Spleen (tissue), 11 donors: Measurements from ENCODE around the gene ZNF217. TPM values are rescaled to one million over a fixed set of nuclear protein-coding genes. Genes with fewer than 3 reads are reported as not detected.
"Not testable (repeated sequence)": the region's sequence is repeated elsewhere in the genome, so short reads cannot be mapped to it uniquely, and the experiment has no call there.

Source experiments
- DNase-seq: peaks from one replicate; pipeline ENCODE4 v3.0.0-alpha.2; 2020
- H3K27ac ChIP-seq, 8 donors: fragments of 200-600 bp; sonication (generic) in 7 of 8; 1 replicate in 4 of 8; 2 replicates in 4 of 8; pipeline versions ENCODE4 v1.5.0 to v1.8.0; 2016 to 2021; ENCODE audit warnings: inconsistent platforms in 4 of 8, mild to moderate bottlenecking in 4 of 8, moderate library complexity in 1 of 8
- H3K27me3 ChIP-seq, 7 donors: fragments of 200-600 bp; sonication (generic) in 6 of 7; replicated peaks in 1 of 7; 1 replicate in 4 of 7; 2 replicates in 3 of 7; pipeline versions ENCODE4 v1.5.0 to v1.8.0; 2016 to 2021; ENCODE audit warnings: inconsistent platforms in 3 of 7, mild to moderate bottlenecking in 1 of 7
- H3K36me3 ChIP-seq, 6 donors: fragments of 200-600 bp; sonication (generic) in 5 of 6; 1 replicate in 4 of 6; 2 replicates in 2 of 6; pipeline versions ENCODE4 v1.5.0 to v1.8.0; 2016 to 2021; ENCODE audit warnings: inconsistent platforms in 2 of 6
- H3K4me1 ChIP-seq, 6 donors: fragments of 200-600 bp; sonication (generic) in 5 of 6; 1 replicate in 3 of 6; 2 replicates in 3 of 6; pipeline versions ENCODE4 v1.5.0 to v1.8.0; 2016 to 2021; ENCODE audit warnings: inconsistent platforms in 3 of 6
- H3K4me3 ChIP-seq, 8 donors: fragments of 200-600 bp; sonication (generic) in 7 of 8; 1 replicate in 4 of 8; 2 replicates in 4 of 8; pipeline versions ENCODE4 v1.5.0 to v1.8.0; 2016 to 2021; ENCODE audit warnings: inconsistent platforms in 4 of 8, mild to moderate bottlenecking in 4 of 8, moderate library complexity in 2 of 8
- H3K9me3 ChIP-seq, 8 donors: fragments of 200-600 bp; sonication (generic) in 7 of 8; 1 replicate in 4 of 8; 2 replicates in 4 of 8; pipeline versions ENCODE4 v1.5.0 to v1.8.0; 2016 to 2021; ENCODE audit warnings: inconsistent platforms in 4 of 8
- CTCF ChIP-seq, 11 experiments: fragments of 200-600 bp in 7 of 11; fragments of 450-650 bp in 4 of 11; sonication (generic) in 4 of 11; IDR thresholded peaks in 8 of 11; conservative IDR thresholded peaks in 3 of 11; 1 replicate in 7 of 11; 2 replicates in 4 of 11; pipeline versions ENCODE4 v1.4.0 to v1.8.0; 2016 to 2021; ENCODE audit warnings: antibody characterized with exemption in 11 of 11, inconsistent platforms in 4 of 11, mild to moderate bottlenecking in 1 of 11
- POLR2A ChIP-seq, 3 donors: fragments of 450-650 bp; IDR thresholded peaks; one replicate each; pipeline ENCODE4 v1.5.1; 2017; ENCODE audit warnings: antibody characterized with exemption in 3 of 3, mild to moderate bottlenecking in 1 of 3
- POLR2AphosphoS5 ChIP-seq, 3 donors: sonication (generic); formaldehyde crosslinking; IDR thresholded peaks; one replicate each; pipeline ENCODE4 v1.5.1; 2017; ENCODE audit warnings: antibody characterized with exemption in 3 of 3
- WGBS, 5 donors: extraction: QIAGEN DNeasy Blood & Tissue Kit in 3 of 5; methylation state at CpG; one replicate each; pipeline versions ENCODE4 v1.1.5 to v1.1.7; 2013 to 2018; 5-methylcytosine and 5-hydroxymethylcytosine counted together
- intact Hi-C: fragments of 100-400 bp; cut with DNase I; formaldehyde crosslinking; loops from one replicate; pipeline ENCODE4 v1.15.0; 2023; ENCODE audit warnings: low total_unique reads
- polyA plus RNA-seq, 3 donors: library from polyadenylated mRNA; stranded (reverse); fragments of 200-250 nt; gene quantifications; one replicate each; pipeline ENCODE4 v1.2.1, GENCODE V29; 2013
- total RNA-seq, 7 donors: library from RNA; depleted of rRNA in 3 of 7; stranded (reverse); fragments of >200 nt in 3 of 7; fragmentation: NEBNext Ultra II Directional in 4 of 7; extraction: Animal tissue kit (Norgen Biotek cat#: 25700) in 4 of 7; gene quantifications; one replicate each; pipeline versions ENCODE4 v1.1.0 to v1.2.1, GENCODE V29; 2016 to 2021
- donor health status: healthy with polysubstance abuse.
- donor health status: DM: no; HTN: no; CAD: no; lungs with moderate emphysema.
- donor health status: DM: no; HTN: no; CAD: no.
- donor health status: Bipolar disorder and iron deficiency.
- donor health status: healthy.
- donor health status: DM: no; HTN: no; CAD: no.
- donor health status: DM: yes; HTN: yes; CAD: no.

Gene ZNF217
- total and polyA plus RNA-seq, 10 donors: 15.1 to 90.1 (median 74.1) TPM

- TF ChIP-seq POLR2AphosphoS5 (IDR thresholded peaks at IDR 0.05): no peak
- no peak for TF ChIP-seq CTCF (IDR thresholded peaks at IDR 0.05 in 8 of 11, conservative IDR thresholded peaks at IDR 0.05 in 3 of 11)
- no peak for TF ChIP-seq POLR2A (IDR thresholded peaks at IDR 0.05)
- 69 to 81% (median 75%) methylated on average over 11 of the region's 11 CpGs for WGBS, 5 donors
- H3K27me3 ChIP-seq: no peaks in the 10 kb centered on the region
These were observed 43.1 kb downstream of the ZNF217 start for GRCh38 chr20:53550280-53551187.

GRCh38 chr20:53547664-53548239 is 45.9 kb downstream of the ZNF217 start:
- Histone ChIP-seq H3K36me3 (no peaks in the 10 kb centered on the region), H3K4me1 (peaks cover 0 to 7% (median 0%) of the 10 kb centered on the region in 6 donors), H3K27ac (no peak overlapping the region), H3K4me3 (no peak overlapping the region), H3K9me3 (no peaks in the 10 kb centered on the region), H3K27me3 (no peaks in the 10 kb centered on the region)
- no peak for DNase-seq
- 31 to 43% (median 36%) methylated on average over 7 of the region's 7 CpGs for WGBS, 5 donors
- intact Hi-C loops: no loop called here
- TF ChIP-seq CTCF (IDR thresholded peaks at IDR 0.05 in 8 of 11, conservative IDR thresholded peaks at IDR 0.05 in 3 of 11) (peak in 10 of 11 experiments; percentile 20 to 72 (median 60)), POLR2A (IDR thresholded peaks at IDR 0.05) (no peak), POLR2AphosphoS5 (IDR thresholded peaks at IDR 0.05) (no peak)

More at GRCh38 chr20:53550280-53551187, 43.1 kb downstream of the ZNF217 start:
- H3K36me3 ChIP-seq: no peaks in the 10 kb centered on the region
- H3K4me3 ChIP-seq: no peak overlapping the region
- H3K27ac ChIP-seq: no peak overlapping the region
- DNase-seq: no peak
- intact Hi-C loops: no loop called here
- no peaks in the 10 kb centered on the region for H3K9me3 ChIP-seq
- H3K4me1 ChIP-seq: peaks cover 0 to 7% (median 0%) of the 10 kb centered on the region in 6 donors

- Histone ChIP-seq H3K4me3 (no peak overlapping the region), H3K27me3 (no peaks in the 10 kb centered on the region), H3K36me3 (no peaks in the 10 kb centered on the region), H3K4me1 (no peaks in the 10 kb centered on the region), H3K27ac (no peak overlapping the region), H3K9me3 (no peaks in the 10 kb centered on the region)
- no peak for TF ChIP-seq POLR2A (IDR thresholded peaks at IDR 0.05)
- no peak for TF ChIP-seq CTCF (IDR thresholded peaks at IDR 0.05 in 8 of 11, conservative IDR thresholded peaks at IDR 0.05 in 3 of 11)
- no peak for TF ChIP-seq POLR2AphosphoS5 (IDR thresholded peaks at IDR 0.05)
- intact Hi-C loops: no loop called here
- WGBS, 5 donors: 48 to 75% (median 62%) methylated on average over 4 of the region's 4 CpGs
- DNase-seq: no peak
These were observed 54.1 kb downstream of the ZNF217 start for GRCh38 chr20:53539516-53539915.

GRCh38 chr20:53536382-53536781 is 57.3 kb downstream of the ZNF217 start:
- H3K4me3 ChIP-seq, H3K36me3 ChIP-seq, H3K9me3 ChIP-seq, intact Hi-C loops, DNase-seq, H3K27ac ChIP-seq, H3K27me3 ChIP-seq: not testable (repeated sequence)
- WGBS, 5 donors: 90 to 100% (median 96%) methylated on average over 3 of the region's 3 CpGs
- peaks cover 0 to 14% (median 4%) of the 10 kb centered on the region in 6 donors for H3K4me1 ChIP-seq
